DOHH2 (cell line): ENCODE data around the gene TICAM2.
A peak's percentile ranks its signal among the peaks of the same experiment; 100 is the strongest.

ENCODE experiments used
- H3F3A ChIP-seq: fragments of 200-600 bp; sonication (generic), shearing (Covaris generic); 2 replicates; pipeline ENCODE4 v1.6.0; 2016; ENCODE audit warnings: antibody characterized with exemption, mild to moderate bottlenecking; ENCODE audit not compliant: control insufficient read depth, insufficient read depth
- H3K27ac ChIP-seq: fragments of 200-600 bp; sonication (generic); 2 replicates; pipeline ENCODE4 v1.5.1; 2014; ENCODE audit warnings: low read depth, mild to moderate bottlenecking, low read length, moderate library complexity
- H3K27me3 ChIP-seq: fragments of 200-600 bp; sonication (generic); 2 replicates; pipeline ENCODE4 v1.6.1; 2014; ENCODE audit warnings: mild to moderate bottlenecking, low read length, mixed read lengths; ENCODE audit not compliant: control insufficient read depth
- H3K36me3 ChIP-seq: fragments of 200-600 bp; sonication (generic); 2 replicates; pipeline ENCODE4 v1.6.1; 2014; ENCODE audit warnings: mild to moderate bottlenecking, low read length, moderate library complexity, mixed read lengths; ENCODE audit not compliant: control insufficient read depth
- H3K4me1 ChIP-seq: fragments of 200-600 bp; sonication (generic); 2 replicates; pipeline ENCODE4 v1.6.1; 2014; ENCODE audit warnings: mild to moderate bottlenecking, low read length, mixed read lengths; ENCODE audit not compliant: control insufficient read depth
- H3K4me2 ChIP-seq: fragments of 200-600 bp; sonication (generic); 2 replicates; pipeline ENCODE4 v1.6.0; 2014; ENCODE audit warnings: mild to moderate bottlenecking, low read length, moderate library complexity
- H3K4me3 ChIP-seq: fragments of 200-600 bp; sonication (generic); 2 replicates; pipeline ENCODE4 v1.5.1; 2014; ENCODE audit warnings: mild to moderate bottlenecking, low read length, mixed read lengths
- H3K79me2 ChIP-seq: fragments of 200-600 bp; sonication (generic); 2 replicates; pipeline ENCODE4 v1.6.1; 2014; ENCODE audit warnings: mild to moderate bottlenecking, low read length, mixed read lengths; ENCODE audit not compliant: control insufficient read depth
- H3K9me2 ChIP-seq: fragments of 200-600 bp; sonication (generic); replicated peaks from 2 replicates; pipeline ENCODE4 v1.6.1; 2014; ENCODE audit warnings: mild to moderate bottlenecking, low read length, mixed read lengths; ENCODE audit not compliant: control insufficient read depth
- H3K9me3 ChIP-seq: fragments of 200-600 bp; sonication (generic); 2 replicates; pipeline ENCODE4 v1.6.1; 2014; ENCODE audit warnings: antibody characterized with exemption, low read length, mixed read lengths; ENCODE audit not compliant: control insufficient read depth, insufficient read depth
- H4K20me1 ChIP-seq: fragments of 200-600 bp; sonication (generic); 2 replicates; pipeline ENCODE4 v1.6.0; 2014; ENCODE audit warnings: low read depth, mild to moderate bottlenecking, antibody characterized with exemption, low read length, moderate library complexity; ENCODE audit not compliant: control insufficient read depth, insufficient read depth
- CTCF ChIP-seq: fragments of 200-600 bp; sonication (generic); IDR thresholded peaks from one replicate; pipeline ENCODE4 v1.5.1; 2014; ENCODE audit warnings: antibody characterized with exemption, mild to moderate bottlenecking, low read depth, low read length; ENCODE audit not compliant: poor library complexity, severe bottlenecking
- EZH2phosphoT487 ChIP-seq: fragments of 200-600 bp; sonication (generic); IDR thresholded peaks from 2 replicates; pipeline ENCODE4 v1.6.1; 2017; ENCODE audit warnings: borderline replicate concordance, mild to moderate bottlenecking, antibody characterized with exemption, low read length, moderate library complexity, mixed read lengths

TICAM2 gene

DNA sequence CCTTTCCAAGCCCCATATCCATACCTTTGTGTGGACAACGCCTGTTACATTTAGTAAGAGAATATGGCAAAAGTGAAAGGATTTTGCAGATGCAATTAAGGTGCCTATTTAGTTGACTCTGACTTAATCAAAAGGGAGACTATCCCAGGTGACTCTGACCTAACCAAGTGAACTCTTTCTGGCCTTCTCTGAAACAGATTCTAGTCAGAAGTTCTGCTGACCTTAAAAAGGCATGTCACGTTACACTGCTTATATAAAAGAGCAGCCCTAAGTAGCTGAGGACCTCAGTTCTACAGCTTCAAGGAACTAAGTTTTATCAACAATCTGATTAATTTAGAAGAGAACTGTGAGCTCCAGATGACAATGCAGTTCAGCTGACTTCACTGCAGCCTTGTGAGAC lies 5.7 kb upstream of the TICAM2 start:
- Histone ChIP-seq H3K4me1 (peaks cover 6% of the 10 kb centered on the region), H3F3A (peaks cover 16% of the 10 kb centered on the region), H3K9me2 (no peaks in the 10 kb centered on the region), H3K27me3 (no peaks in the 10 kb centered on the region), H3K9me3 (no peaks in the 10 kb centered on the region), H3K79me2 (no peaks in the 10 kb centered on the region), H3K27ac (no peak overlapping the region), H3K36me3 (peaks cover 10% of the 10 kb centered on the region), H4K20me1 (no peaks in the 10 kb centered on the region), H3K4me3 (no peak overlapping the region), H3K4me2 (no peak overlapping the region)
- no peak for TF ChIP-seq EZH2phosphoT487
- no peak for TF ChIP-seq CTCF

GRCh38 chr5:115605436-115605835 lies 3.2 kb upstream of the TICAM2 start:
- no peaks in the 10 kb centered on the region for H3K36me3 ChIP-seq
- H3K27me3 ChIP-seq = no peaks in the 10 kb centered on the region
- H4K20me1 ChIP-seq = no peaks in the 10 kb centered on the region
- no peaks in the 10 kb centered on the region for H3K9me2 ChIP-seq
- H3F3A ChIP-seq = peaks cover 16% of the 10 kb centered on the region
- peaks cover 22% of the 10 kb centered on the region for H3K4me1 ChIP-seq
- no peak for TF ChIP-seq CTCF
- TF ChIP-seq EZH2phosphoT487 = no peak
- H3K4me3 ChIP-seq = no peak overlapping the region
- H3K27ac ChIP-seq = no peak overlapping the region
- no peak overlapping the region for H3K4me2 ChIP-seq
- H3K9me3 ChIP-seq = no peaks in the 10 kb centered on the region
- H3K79me2 ChIP-seq = no peaks in the 10 kb centered on the region

GRCh38 chr5:115602591-115603125 lies 379 bp upstream of the TICAM2 start:
- no peak for TF ChIP-seq EZH2phosphoT487
- no peak for TF ChIP-seq CTCF
- Histone ChIP-seq H3K36me3 (no peaks in the 10 kb centered on the region), H3K4me1 (peaks cover 37% of the 10 kb centered on the region), H3K27me3 (no peaks in the 10 kb centered on the region), H3K4me3 (peak overlapping the region; percentile 69), H4K20me1 (no peaks in the 10 kb centered on the region), H3K9me2 (no peaks in the 10 kb centered on the region), H3F3A (peaks cover 12% of the 10 kb centered on the region), H3K9me3 (no peaks in the 10 kb centered on the region), H3K4me2 (peak overlapping the region; percentile 89), H3K79me2 (no peaks in the 10 kb centered on the region), H3K27ac (peak overlapping the region; percentile 41)
